Measurements from ENCODE around the gene INPP4B. TPM values are rescaled to one million over a fixed set of nuclear protein-coding genes. Genes with fewer than 3 reads are reported as not detected.
A peak's percentile ranks its signal among the peaks of the same experiment; 100 is the strongest.

The INPP4B gene
- total RNA-seq, result 8.2 TPM

DNA sequence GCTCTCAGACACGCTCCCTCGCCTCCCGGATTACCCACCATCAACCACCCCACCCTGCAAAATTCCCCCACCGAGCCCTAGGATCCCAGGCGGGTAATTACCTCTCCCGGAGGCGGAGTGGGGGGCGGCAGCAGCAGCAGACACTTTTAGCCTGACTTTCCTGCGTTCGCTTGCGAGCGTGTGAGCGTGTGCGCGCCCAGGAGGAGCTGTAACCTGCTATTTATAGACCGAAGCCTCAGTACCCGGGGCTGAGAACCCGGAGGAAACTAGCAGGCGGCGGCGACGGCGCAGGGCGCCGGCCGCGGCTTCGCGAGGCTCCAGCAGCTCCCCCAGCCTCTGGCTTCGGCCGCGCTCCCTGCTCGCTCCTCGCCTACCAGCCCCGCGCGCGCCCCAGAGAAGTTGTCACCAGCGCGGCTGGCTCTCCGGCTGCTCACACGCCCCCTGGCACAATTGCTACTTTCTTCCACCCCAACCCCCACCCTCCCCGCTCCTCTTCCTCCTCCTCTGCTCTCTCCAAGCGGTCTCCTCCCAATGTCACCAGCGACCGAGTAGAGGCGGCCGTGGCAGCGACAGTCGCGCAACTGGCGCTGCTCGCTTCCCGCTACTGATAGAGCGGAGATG is at the start of gene INPP4B:
Gene INPP4B, minus strand, starts transcription at position 194 of the 621 bp plus-strand sequence.
- FAIRE-seq, result no peak
- DNase-seq (ENCODE audit: low spot score in 2 of 2), result peak; percentile 11 to 27

GRCh38 chr4:142893012-142893411 is 46.9 kb upstream of the INPP4B start:
- FAIRE-seq, result no peak

GRCh38 chr4:142886566-142886965 is 40.5 kb upstream of the INPP4B start:
- FAIRE-seq (no peak), DNase-seq (ENCODE audit: low spot score in 2 of 2) (no peak)

More at GRCh38 chr4:142893012-142893411, 46.9 kb upstream of the INPP4B start:
- DNase-seq (ENCODE audit: low spot score in 2 of 2), result no peak

- FAIRE-seq (no peak), DNase-seq (ENCODE audit: low spot score in 2 of 2) (no peak)
Observed at GRCh38 chr4:142883040-142883832, 37.1 kb upstream of the INPP4B start.

GRCh38 chr4:142882159-142882558 is 36.1 kb upstream of the INPP4B start:
- FAIRE-seq (no peak), DNase-seq (ENCODE audit: low spot score in 2 of 2) (no peak)

DNA sequence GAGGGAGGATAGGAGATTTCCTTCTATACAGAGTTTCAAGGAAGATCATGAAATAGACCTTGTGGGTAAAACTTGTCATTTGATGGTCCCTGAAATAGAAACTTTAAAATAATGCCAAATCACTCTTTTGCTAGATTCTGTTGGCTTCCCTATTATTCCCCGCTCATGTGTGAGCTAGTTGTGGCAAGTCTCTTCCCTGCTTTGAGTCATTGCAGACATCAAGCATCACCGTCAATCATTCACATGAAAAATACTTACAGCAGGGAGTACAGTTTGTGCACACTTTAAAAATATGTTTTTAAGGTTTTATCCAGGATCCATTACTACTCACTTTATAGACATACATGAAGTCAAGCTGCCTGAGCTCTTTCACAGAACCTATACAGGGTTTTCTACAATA is 35.2 kb upstream of the INPP4B start:
- DNase-seq (ENCODE audit: low spot score in 2 of 2), result no peak
- no peak for FAIRE-seq

- no peak for FAIRE-seq
Observed at GRCh38 chr4:142875117-142875516, 29.0 kb upstream of the INPP4B start.

DNA sequence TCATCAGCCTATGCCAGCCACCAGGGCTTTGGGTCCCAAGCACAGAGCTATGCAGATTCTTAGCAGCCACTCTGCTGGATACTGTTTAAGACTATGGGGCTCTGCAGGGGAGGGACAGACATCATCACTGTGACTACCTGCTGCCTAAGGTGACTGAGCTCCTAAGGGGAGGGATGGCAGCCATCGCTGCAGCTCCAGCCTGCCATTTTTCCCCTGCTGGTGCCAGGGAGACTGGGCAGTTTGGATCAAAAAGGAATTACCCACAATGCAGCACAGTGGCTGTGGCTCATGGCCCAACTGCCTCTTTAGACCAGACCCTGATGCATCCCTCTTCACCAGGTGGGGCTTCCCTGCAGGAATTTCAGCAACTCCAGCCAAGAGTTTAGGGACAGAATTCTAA is 28.6 kb upstream of the INPP4B start:
- DNase-seq (ENCODE audit: low spot score in 2 of 2) (no peak), FAIRE-seq (no peak)

More at GRCh38 chr4:142875117-142875516, 29.0 kb upstream of the INPP4B start:
- DNase-seq (ENCODE audit: low spot score in 2 of 2), result no peak

GRCh38 chr4:142866685-142867084 is 20.6 kb upstream of the INPP4B start:
- FAIRE-seq, result no peak
- DNase-seq (ENCODE audit: low spot score in 2 of 2), result no peak

- FAIRE-seq (no peak), DNase-seq (ENCODE audit: low spot score in 2 of 2) (no peak)
Observed at GRCh38 chr4:142861351-142861750, 15.2 kb upstream of the INPP4B start.

- FAIRE-seq (no peak), DNase-seq (ENCODE audit: low spot score in 2 of 2) (no peak)
Observed at GRCh38 chr4:142858965-142859364, 12.9 kb upstream of the INPP4B start.

DNA sequence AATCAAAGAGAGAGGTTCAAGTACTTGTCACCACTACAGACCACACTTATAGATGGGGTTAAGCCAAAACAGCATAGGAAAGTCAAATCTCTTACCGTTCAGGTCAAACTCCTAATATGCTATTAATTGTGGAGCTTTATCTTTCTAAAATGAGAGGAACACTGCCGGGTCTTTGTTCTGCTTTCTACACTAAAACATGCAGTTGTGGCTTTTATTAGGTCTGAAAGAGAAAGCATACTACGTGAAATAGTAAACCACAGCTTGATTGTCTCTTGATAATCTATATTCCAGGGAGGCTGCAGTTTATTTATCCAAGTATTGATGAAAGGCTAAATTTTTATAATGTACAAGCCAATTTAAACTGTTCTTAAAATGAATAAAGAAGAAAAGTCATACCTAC is 12.3 kb upstream of the INPP4B start:
- FAIRE-seq (no peak), DNase-seq (ENCODE audit: low spot score in 2 of 2) (no peak)

DNA sequence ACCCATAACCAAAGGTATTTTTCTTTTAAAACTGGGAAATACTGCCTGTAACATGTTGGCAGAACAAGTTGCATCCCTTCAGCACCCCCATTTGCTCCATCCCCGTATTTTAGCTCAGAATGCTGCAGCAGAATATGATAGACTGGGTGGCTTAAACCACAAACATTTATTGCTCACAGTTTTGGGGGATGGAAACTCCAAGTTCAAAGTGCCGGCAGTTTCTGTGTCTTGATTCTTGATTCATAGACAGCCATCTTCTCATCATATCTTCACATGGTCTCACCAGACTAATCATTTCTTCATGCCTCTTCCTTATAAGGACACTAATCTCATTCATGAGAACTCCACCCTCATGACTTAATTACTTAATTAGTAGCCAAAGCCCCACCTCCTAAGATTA is 10.5 kb upstream of the INPP4B start:
- no peak for FAIRE-seq

DNA sequence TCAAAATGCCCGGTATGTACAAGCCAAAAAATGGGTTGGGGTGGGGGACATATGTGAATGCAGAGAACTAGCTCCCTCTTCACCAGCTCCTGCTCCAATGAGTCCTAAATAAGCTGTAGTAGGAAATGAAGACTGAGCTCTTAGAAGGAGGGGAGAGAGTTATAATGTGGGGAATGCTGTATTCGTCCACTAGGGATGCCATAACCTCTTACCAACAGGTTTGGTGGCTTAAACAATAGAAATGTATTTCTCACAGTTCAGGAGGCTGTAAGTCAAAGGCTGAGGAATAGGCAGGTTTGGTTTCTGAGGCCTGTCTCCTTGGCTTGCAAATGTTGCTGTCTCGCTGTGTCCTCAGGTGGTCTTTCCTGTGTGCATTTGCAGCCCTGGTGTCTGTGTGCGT is 4.4 kb upstream of the INPP4B start:
- no peak for FAIRE-seq
- DNase-seq (ENCODE audit: low spot score in 2 of 2), result no peak

More for the DNA sequence above, 10.5 kb upstream of the INPP4B start:
- no peak for DNase-seq (ENCODE audit: low spot score in 2 of 2)

GRCh38 chr4:142846729-142847596 is 862 bp upstream of the INPP4B start:
- DNase-seq (ENCODE audit: low spot score in 2 of 2) (no peak), FAIRE-seq (no peak)

- DNase-seq (ENCODE audit: low spot score in 2 of 2) (no peak), FAIRE-seq (no peak)
Observed at GRCh38 chr4:142845293-142846107, 601 bp downstream of the INPP4B start.

DNA sequence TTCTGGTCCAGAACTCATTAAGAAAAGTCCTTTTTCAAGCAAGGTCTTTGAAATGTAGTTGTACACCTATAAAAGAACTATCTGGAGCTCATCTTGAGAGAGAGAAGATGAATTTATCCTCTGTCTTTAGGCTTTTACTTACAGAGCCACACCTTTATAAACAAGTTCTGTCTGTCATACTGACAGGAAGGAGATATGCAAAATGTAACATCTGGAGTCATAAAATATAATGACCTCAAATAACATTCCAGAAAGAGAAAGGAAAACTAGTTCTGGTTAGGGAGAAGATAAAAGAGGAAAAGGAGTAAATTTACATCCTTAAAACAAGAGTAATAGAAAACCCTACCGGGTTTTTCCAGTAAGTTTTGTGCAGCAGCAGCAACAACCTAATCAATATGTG is 1.3 kb downstream of the INPP4B start:
- no peak for DNase-seq (ENCODE audit: low spot score in 2 of 2)
- no peak for FAIRE-seq

DNA sequence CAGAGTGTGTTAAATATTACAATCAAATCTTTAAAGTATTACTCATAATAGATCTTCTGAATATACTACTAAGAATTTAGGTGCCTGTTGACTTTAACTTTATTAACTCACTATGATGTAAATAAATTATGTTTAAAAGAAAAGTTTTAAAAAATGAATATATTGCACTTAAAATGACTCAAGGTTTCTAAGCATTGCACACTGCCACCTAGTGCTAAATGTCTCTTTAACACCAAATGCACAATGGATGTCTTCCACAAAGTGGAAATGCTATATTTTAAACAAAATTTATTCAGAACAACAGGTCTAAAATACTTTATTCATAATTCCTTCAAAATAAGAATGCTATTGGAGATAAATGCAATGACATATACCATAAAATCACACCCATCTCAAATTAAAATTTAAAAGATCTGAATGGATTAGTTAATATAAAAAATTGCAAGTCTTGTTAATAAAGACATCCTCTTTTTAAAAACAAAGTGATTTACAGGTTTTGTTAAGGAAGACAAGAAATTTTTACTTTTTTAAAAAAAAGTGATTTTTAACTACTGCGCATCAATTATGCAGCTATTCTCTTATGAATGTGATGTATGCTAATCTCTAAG is 5.5 kb downstream of the INPP4B start:
- FAIRE-seq (peak; percentile 94), DNase-seq (ENCODE audit: low spot score in 2 of 2) (no peak)

DNA sequence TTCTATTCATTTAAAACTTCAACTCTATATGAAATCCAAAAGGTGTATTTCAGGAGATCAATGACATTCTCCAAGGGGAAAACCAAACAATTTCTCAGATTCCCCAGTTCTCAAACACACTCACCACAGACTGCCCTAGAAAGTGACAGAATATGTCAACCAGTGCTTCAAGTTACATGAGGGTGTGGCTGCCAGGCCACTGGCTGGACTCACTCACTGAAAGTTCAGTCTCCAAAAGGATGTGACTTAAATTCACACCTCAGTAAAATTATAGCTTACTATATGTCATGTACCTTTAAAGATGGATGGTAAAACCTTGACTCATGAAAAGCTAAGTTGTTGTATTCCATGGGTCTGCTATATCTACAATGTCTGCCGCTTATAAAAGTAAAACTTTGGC is 7.3 kb downstream of the INPP4B start:
- DNase-seq (ENCODE audit: low spot score in 2 of 2) (no peak), FAIRE-seq (no peak)

GRCh38 chr4:142832022-142832421 is 14.1 kb downstream of the INPP4B start:
- no peak for FAIRE-seq
- no peak for DNase-seq (ENCODE audit: low spot score in 2 of 2)
